NK-92 treated with Interleukin-12 subunit alpha and Interleukin-12 subunit beta, amount 100 ng/mL, for 24 hours (cell line): Measurements from ENCODE around the gene SLC16A8.
"Not testable (repeated sequence)": the region's sequence is repeated elsewhere in the genome, so short reads cannot be mapped to it uniquely, and the experiment has no call there.

Experiments used
- DNase-seq: peaks from one replicate; lab custom pipeline; 2025; lab: John Stamatoyannopoulos, UW

SLC16A8 gene, protein sequence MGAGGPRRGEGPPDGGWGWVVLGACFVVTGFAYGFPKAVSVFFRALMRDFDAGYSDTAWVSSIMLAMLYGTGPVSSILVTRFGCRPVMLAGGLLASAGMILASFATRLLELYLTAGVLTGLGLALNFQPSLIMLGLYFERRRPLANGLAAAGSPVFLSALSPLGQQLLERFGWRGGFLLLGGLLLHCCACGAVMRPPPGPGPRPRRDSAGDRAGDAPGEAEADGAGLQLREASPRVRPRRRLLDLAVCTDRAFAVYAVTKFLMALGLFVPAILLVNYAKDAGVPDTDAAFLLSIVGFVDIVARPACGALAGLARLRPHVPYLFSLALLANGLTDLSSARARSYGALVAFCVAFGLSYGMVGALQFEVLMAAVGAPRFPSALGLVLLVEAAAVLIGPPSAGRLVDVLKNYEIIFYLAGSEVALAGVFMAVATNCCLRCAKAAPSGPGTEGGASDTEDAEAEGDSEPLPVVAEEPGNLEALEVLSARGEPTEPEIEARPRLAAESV

GRCh38 chr22:38083931-38084631 is at the start of gene SLC16A8:
SLC16A8 (minus strand) TSS chr22:38084184; CDS start chr22:38082873, 1,311 bp downstream.
- DNase-seq = no peak

DNA sequence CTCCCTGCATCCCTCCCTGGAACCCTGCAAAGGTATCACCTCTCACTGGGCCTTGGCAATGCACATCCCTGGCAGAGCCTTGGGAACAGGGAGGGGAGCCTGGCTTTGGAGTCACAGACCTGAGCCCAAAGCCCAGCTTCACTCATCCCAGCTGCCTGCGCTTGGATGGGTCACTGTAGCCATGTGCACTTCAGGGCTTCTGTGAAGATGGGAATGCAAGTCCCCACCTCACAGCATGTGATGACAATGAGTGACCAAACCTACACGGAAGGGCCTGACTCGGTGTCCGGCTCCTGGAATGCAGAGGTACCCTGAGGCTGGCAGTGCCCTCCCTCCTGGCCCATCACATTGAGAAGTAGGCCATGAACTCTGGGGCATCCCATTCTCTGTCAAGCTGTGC is 49.3 kb upstream of the SLC16A8 start:
- no peak for DNase-seq

DNA sequence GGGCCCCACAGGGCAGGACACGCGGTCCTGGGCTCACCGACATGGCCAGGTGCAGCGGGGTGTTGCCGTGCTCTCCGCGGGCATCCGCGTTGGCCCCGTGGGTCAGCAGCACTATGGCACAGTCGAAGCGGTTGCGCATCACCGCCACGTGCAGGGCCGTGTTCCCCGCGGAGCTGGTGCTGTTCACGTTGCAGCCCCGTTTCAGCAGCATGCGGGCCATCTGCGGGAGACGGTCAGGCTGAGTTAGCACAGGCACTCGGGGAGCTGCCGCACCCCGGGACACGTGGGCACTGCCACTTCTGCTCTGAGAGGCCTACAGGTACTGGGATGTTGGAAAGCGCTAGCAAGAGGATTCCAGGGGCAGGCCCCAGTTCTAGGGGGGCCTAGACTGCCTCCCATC is 48.8 kb upstream of the SLC16A8 start:
- DNase-seq = no peak

DNA sequence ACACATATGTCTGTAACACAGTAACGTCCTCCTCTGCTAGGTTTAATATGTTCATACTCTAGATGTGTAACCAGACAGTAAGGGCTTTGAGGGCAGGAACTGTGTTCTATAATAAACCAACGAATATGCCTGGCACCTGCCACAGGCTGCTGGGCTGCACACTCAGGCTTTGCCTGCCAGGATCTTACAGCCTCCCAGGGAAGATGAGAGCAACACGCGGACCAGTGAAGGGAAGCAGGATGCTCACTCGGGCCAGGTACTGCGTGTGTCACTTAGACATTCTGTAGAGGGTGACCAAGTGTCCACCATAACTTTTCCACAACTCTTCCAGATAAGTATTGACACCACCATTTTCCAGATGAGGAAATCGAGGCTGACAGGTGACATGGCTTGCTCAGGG is 48.2 kb upstream of the SLC16A8 start:
- DNase-seq = no peak

DNA sequence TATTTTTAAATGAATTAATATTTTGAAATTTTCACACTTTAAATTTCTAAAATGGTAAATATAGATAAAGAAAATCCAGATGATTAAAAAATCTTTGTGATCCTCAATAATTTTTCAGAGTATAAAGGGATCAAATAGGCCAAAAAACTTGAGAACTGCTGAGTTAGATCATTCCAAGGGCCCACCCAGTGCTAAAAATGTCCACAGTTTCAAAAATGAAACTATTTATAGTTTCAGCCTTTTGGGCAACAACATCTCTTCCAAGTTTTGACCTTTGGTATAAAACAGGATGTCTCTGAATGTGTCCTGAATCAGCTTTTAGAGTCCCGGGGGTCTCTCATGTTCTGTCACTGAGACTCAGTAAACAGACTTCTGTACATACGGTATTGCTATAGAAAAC is 47.4 kb upstream of the SLC16A8 start:
- no peak for DNase-seq

GRCh38 chr22:38129856-38130255 is 45.9 kb upstream of the SLC16A8 start:
- DNase-seq = no peak

- no peak for DNase-seq
These were observed 45.0 kb upstream of the SLC16A8 start for GRCh38 chr22:38129021-38129420.

- DNase-seq = no peak
These were observed 43.9 kb upstream of the SLC16A8 start for GRCh38 chr22:38127869-38128268.

GRCh38 chr22:38126928-38127668 is 43.1 kb upstream of the SLC16A8 start:
- no peak for DNase-seq

GRCh38 chr22:38125751-38126201 is 41.8 kb upstream of the SLC16A8 start:
- no peak for DNase-seq

- no peak for DNase-seq
These were observed 41.1 kb upstream of the SLC16A8 start for GRCh38 chr22:38125038-38125610.

DNA sequence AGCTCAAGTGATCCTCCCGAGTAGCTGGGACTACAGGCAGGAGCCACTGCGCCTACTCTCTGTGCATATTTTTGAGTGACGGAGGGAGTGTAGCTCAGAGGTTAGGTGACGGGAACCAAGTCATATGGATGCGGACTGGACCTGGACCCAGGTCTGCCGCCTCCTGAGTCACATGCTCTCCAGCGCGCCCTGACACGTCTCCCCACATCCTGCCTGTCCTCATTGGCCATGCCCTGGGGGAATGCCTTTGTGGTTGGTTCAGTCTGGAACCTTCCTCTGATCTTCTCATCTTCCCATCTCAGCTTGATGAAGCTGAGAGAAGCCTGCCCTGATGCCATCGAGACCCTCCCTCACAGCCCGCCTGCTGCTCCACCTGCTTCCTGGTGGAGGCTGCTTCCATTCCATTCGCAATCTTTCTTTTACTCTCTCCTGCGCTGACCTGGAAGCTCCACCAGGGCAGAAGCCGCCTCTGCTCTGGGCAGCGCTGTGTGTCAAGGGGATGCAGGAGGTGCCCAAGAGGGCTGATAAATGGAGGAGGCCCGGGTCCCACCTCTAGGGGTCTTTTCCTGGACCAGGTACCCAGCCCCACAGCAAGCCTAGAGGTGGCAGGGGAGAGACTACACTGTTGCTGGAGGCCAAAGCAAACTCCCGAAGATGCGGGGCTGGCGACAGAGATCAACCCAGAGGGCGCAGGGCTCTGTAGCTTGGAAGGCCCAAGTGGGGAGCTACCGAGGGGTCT is 40.4 kb upstream of the SLC16A8 start:
- DNase-seq = no peak

- DNase-seq = no peak
These were observed 38.6 kb upstream of the SLC16A8 start for GRCh38 chr22:38122616-38123015.

DNA sequence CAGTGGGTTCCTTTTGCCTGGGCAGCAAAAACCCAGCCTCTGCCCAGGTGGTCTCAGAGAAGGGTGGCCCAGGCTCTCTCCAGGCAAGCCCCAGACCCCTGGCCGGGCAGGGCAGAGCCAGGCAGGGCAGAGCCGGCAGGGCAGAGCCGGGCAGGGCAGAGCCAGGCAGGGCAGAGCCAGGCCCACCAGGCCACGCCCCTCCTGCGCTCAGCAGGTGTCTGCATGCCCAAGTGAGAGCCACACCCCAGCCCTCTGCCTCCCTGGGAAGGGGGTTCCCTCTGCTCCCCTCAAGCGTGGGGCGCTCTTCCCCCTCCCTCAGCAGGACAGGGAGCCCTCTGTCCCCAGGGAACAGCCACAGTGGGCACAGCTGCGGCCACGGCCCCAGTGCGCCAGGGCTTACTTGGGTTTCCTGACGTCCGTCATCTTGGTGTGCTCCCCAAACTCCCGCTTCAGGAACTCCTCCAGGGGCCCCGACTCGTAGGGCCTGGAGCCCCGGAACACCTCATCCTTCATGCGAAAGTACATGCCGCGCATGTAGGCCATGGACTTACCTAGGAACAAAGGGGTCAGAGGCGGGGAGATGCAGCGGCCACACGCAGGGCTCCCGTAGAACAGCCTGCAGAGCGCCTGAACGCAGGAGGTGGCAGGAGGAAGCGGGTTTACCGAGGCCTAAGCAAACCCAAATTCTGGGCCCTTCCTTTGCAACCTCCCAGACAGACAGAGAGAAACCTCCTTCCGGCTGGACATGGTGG is 36.6 kb upstream of the SLC16A8 start:
- no peak for DNase-seq

DNA sequence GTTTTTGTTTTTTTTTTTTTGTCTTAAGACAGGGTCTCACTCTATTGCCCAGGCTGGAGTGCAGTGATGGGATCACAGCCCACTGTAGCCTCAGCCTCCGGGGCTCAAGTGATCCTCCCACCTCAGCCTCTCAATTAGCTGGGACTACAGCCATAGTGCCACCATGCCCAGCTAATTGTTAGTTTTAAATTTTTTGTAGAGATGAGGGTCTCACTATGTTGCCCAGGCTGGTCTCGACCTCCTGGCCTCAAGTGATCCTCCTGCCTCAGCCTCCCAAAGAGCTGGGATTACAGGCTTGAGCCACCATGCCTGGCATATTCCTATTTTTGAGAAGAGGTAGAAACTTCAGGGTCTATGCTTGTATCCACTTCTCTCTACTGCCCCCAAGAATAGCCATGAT is 34.8 kb upstream of the SLC16A8 start:
- DNase-seq = not testable (repeated sequence)

- no peak for DNase-seq
These were observed 34.2 kb upstream of the SLC16A8 start for GRCh38 chr22:38118182-38118581.

DNA sequence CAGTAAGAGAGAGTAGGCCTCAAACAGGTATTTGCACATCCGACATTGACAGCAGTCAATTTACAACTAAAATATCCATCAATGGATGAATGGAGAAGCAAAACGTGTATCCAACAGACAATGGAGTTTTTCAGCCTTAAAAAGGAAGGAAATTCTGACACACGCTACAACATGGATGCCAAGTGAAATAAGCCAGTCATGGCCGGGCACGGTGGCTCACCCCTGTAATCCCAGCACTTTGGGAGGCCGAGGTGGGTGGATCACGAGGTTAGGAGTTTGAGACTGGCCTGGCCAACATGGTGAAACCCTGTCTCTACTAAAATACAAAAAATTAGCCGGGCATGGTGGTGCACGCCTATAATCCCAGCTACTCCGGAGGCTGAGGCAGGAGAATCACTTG is 33.6 kb upstream of the SLC16A8 start:
- DNase-seq = not testable (repeated sequence)

GRCh38 chr22:38115423-38116205 is 31.6 kb upstream of the SLC16A8 start:
- no peak for DNase-seq

DNA sequence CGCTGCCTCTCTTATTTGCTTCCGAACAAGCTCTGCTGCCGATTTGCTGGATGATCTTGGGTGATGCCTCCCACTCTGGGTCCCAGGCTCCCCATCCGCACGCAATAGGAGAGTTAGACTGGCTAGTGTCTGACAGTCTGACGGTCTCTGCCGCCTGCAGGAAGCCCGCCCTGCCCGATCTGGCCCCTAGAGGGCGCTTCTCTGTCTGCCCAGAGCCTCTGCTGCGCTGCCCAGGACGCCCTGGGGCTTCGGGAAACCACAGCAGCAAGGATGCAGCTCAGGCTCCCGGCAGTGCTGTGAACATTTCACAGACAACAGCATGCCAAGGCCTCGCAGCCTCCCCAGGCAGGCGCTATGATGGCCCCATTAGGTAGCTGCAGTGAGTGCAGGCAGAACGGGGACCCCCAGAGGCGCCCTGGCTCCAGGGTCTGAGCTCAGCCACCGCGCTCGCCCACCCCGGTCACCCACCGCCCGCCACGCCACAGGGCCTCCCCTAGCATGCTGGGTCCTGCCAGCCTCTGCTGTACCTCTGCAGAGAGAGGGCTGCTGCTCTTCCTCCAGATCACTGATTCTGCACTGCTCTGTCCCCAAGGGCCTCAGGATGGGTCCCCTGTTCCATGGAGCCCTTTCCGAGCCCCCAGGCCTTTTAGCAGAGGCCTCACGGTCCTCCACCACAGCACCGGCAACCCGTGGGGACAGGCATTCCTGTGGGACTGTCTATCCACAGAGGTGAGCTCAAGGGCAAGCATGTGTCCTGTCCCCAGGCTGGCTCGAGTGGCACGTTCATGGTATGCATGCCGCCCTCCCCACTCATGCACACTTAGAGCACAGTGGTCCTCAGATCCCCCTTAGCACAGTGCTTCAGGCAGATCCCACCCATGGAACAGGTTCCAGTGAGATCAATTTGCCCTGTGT is 30.8 kb upstream of the SLC16A8 start:
- no peak for DNase-seq
